ENCODE measurements around the gene CEP131.

- TF ChIP-seq CTCF (IDR thresholded peaks at IDR 0.05; ENCODE audit: extremely low read depth in 1 of 2, insufficient read depth in 1 of 2, low read depth in 1 of 2, low read length in 2 of 2), result no peak
- TF ChIP-seq EZH2 (IDR thresholded peaks at IDR 0.05; ENCODE audit: borderline replicate concordance, low read depth, low read length, severe bottlenecking), result no peak
- TF ChIP-seq POLR2A (IDR thresholded peaks at IDR 0.05; ENCODE audit: low read depth, low read length), result no peak
- TF ChIP-seq POLR2AphosphoS5 (IDR thresholded peaks at IDR 0.05; ENCODE audit: insufficient read depth, low read depth, low read length), result no peak
- TF ChIP-seq JUN (IDR thresholded peaks at IDR 0.05; ENCODE audit: borderline replicate concordance, insufficient read depth, insufficient read length, low read depth), result no peak
- no peak for TF ChIP-seq MAX (IDR thresholded peaks at IDR 0.05; ENCODE audit: insufficient read depth, insufficient read length)
These were observed 46.1 kb downstream of the CEP131 start for GRCh38 chr17:81176666-81177065.
